Measurements from ENCODE around the gene FLVCR2. TPM values are rescaled to one million over a fixed set of nuclear protein-coding genes. Genes with fewer than 3 reads are reported as not detected.

Gene FLVCR2
- polyA plus RNA-seq, 1 experiment = 3.4 TPM

DNA sequence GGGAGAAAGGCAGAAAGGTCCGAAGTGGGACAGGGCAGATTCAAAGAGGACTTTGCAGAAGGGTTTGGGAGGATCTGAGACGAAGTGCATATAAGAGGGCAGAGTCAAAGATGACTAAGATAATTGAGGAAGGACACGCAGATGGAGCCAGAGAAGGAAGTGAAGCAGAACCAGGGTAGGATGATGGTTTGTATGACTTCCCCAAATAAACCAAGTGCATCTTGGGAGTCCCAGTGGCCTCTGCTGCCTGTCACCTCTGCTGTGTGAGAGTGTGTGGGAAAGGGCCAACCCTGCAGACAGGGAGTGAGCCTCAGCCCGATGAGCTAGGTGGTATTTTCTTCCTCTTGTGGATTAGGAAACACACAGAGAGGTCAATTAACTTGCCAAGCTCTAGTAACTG lies 36.8 kb downstream of the FLVCR2 start:
- Histone ChIP-seq H3K9me3 (ENCODE audit: control insufficient read depth, insufficient read depth, low read length) (no peaks in the 10 kb centered on the region; the same call in 1 of the 2 replicates), H3K4me3 (ENCODE audit: low read depth, low read length) (no peak overlapping the region), H3K27ac (ENCODE audit: low read depth, low read length) (no peak overlapping the region), H3K27me3 (ENCODE audit: control insufficient read depth, insufficient read depth, low read length) (peaks cover 13% of the 10 kb centered on the region)
- POLR2A ChIA-PET = no interaction called here
- TF ChIP-seq, protein P1, sequence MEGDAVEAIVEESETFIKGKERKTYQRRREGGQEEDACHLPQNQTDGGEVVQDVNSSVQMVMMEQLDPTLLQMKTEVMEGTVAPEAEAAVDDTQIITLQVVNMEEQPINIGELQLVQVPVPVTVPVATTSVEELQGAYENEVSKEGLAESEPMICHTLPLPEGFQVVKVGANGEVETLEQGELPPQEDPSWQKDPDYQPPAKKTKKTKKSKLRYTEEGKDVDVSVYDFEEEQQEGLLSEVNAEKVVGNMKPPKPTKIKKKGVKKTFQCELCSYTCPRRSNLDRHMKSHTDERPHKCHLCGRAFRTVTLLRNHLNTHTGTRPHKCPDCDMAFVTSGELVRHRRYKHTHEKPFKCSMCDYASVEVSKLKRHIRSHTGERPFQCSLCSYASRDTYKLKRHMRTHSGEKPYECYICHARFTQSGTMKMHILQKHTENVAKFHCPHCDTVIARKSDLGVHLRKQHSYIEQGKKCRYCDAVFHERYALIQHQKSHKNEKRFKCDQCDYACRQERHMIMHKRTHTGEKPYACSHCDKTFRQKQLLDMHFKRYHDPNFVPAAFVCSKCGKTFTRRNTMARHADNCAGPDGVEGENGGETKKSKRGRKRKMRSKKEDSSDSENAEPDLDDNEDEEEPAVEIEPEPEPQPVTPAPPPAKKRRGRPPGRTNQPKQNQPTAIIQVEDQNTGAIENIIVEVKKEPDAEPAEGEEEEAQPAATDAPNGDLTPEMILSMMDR (IDR thresholded peaks at IDR 0.05; ENCODE audit: low read depth, low read length) = no peak
- CTCF ChIA-PET = no interaction called here
- no peak for DNase-seq (ENCODE audit: low read depth, low spot score)

DNA sequence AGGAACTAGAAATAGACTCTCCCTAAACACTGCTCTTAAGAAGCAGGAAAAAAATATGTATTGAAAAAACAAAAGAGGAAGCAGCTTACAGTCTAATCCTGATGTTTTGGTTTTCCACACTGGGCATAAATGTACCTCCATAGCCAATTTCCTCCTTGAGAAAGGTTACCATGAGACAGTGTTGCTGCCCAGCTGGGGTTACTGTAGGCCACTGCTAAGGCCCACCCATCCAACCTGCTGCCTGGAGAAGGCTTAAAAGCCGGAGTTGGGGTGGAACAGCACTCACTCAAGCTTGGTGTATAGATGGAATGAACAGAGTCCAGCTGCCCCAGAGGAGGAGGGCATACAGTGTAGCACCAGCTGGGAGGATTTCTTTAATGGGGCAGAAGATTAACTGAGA lies 41.1 kb downstream of the FLVCR2 start:
- no peak overlapping the region for H3K4me3 ChIP-seq (ENCODE audit: low read depth, low read length)
- no peak for DNase-seq (ENCODE audit: low read depth, low spot score)
- TF ChIP-seq, protein P1 (IDR thresholded peaks at IDR 0.05; ENCODE audit: low read depth, low read length) = no peak
- POLR2A ChIA-PET = no interaction called here
- H3K27me3 ChIP-seq (ENCODE audit: control insufficient read depth, insufficient read depth, low read length) = peaks cover 13% of the 10 kb centered on the region
- H3K27ac ChIP-seq (ENCODE audit: low read depth, low read length) = no peak overlapping the region
- CTCF ChIA-PET = interaction anchor here (1.1 to 1.2 kb wide), 2 partner anchors 8 to 35 kb away, joined by 3 read pairs; no protein-coding TSS in a partner anchor
- H3K9me3 ChIP-seq (ENCODE audit: control insufficient read depth, insufficient read depth, low read length) = no peaks in the 10 kb centered on the region

DNA sequence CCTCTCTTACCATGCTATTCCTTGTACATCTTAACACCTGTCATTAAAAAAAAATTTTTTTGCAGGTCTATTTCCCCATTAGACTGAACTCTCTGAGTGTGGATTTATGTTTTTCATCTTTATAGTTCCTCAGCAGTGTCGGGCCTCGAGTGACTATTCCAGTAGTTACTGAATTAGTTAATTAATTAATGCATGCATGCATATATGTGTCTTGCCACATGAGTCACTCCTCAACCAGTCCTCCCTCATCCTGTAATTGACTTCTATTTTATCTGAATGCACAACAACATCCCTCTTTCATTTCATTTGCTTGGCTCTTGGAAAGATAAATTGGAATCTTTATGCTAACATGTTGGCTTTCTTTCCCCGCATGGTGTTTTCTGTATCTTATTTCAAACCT lies 46.6 kb downstream of the FLVCR2 start:
- Histone ChIP-seq H3K4me3 (ENCODE audit: low read depth, low read length) (no peak overlapping the region), H3K9me3 (ENCODE audit: control insufficient read depth, insufficient read depth, low read length) (no peaks in the 10 kb centered on the region), H3K27me3 (ENCODE audit: control insufficient read depth, insufficient read depth, low read length) (peaks cover 9% of the 10 kb centered on the region), H3K27ac (ENCODE audit: low read depth, low read length) (no peak overlapping the region)
- DNase-seq (ENCODE audit: low read depth, low spot score) = no peak
- POLR2A ChIA-PET = no interaction called here
- CTCF ChIA-PET = interaction anchor here (0.6 kb wide), 1 partner anchor 12 kb away, joined by 7 read pairs; no protein-coding TSS in a partner anchor
- TF ChIP-seq, protein P1 (IDR thresholded peaks at IDR 0.05; ENCODE audit: low read depth, low read length) = no peak

DNA sequence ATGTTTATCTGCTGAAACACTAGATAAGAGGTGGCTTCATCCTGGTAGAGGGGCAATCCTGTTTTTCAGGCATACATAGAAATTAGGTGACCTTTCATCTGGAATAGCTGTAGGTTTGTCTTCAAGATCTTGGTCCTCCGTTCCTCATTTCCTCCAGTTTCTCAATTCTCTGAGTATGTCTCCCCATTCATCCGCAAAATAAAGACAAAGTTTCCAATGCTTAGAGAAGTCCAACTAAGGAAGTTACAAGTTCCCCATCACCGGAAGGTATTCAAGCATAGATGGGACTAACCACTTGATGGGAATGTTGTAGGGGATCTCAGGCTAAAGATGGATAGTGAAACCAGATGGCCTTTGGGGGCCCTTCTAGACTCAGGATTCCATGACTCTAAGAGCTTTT lies 48.0 kb downstream of the FLVCR2 start:
- ChIA-PET CTCF (interaction anchor here (0.5 kb wide), 1 partner anchor 129 kb away, joined by 3 read pairs; no protein-coding TSS in a partner anchor), POLR2A (no interaction called here)
- H3K27ac ChIP-seq (ENCODE audit: low read depth, low read length) = no peak overlapping the region
- no peaks in the 10 kb centered on the region for H3K9me3 ChIP-seq (ENCODE audit: control insufficient read depth, insufficient read depth, low read length)
- no peak overlapping the region for H3K4me3 ChIP-seq (ENCODE audit: low read depth, low read length)
- peaks cover 14% of the 10 kb centered on the region for H3K27me3 ChIP-seq (ENCODE audit: control insufficient read depth, insufficient read depth, low read length)
- no peak for DNase-seq (ENCODE audit: low read depth, low spot score)
- TF ChIP-seq, protein P1 (IDR thresholded peaks at IDR 0.05; ENCODE audit: low read depth, low read length) = no peak

DNA sequence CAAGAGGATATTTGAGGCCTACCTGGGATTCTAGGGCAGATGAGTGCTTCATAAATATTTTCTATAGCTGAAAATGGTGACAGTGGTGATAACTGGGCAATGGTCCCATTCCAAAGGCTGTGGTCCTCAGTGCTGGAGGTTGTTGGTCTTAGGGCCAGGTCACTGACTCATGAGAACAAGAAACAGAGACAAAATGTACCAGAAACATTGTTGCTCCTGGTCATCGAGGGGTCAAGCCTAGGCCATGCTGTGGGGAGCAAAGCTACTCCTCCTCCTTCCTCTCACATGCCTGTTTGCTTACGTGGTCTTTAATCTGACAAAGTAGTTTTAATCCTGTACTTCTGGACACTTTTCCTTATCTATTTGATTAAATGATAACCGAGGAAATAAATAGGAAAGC lies 48.4 kb downstream of the FLVCR2 start:
- POLR2A ChIA-PET = no interaction called here
- Histone ChIP-seq H3K27me3 (ENCODE audit: control insufficient read depth, insufficient read depth, low read length) (peaks cover 15% of the 10 kb centered on the region), H3K9me3 (ENCODE audit: control insufficient read depth, insufficient read depth, low read length) (no peaks in the 10 kb centered on the region), H3K4me3 (ENCODE audit: low read depth, low read length) (no peak overlapping the region), H3K27ac (ENCODE audit: low read depth, low read length) (no peak overlapping the region)
- DNase-seq (ENCODE audit: low read depth, low spot score) = no peak
- CTCF ChIA-PET = interaction anchor here (0.5 kb wide), 1 partner anchor 129 kb away, joined by 3 read pairs; no protein-coding TSS in a partner anchor
- TF ChIP-seq, protein P1 (IDR thresholded peaks at IDR 0.05; ENCODE audit: low read depth, low read length) = no peak
